Cerebellar cortex (tissue), 1 donor: ENCODE data around the gene NBPF8.
"Not testable (repeated sequence)": the region's sequence is repeated elsewhere in the genome, so short reads cannot be mapped to it uniquely, and the experiment has no call there.

Source experiments
- DNase-seq: peaks from one replicate; pipeline ENCODE4 v3.0.0-alpha.2; 2015; ENCODE audit warnings: low spot score

NBPF8 gene

GRCh38 chr1:120414911-120415480 is at the start of gene NBPF8:
Gene NBPF8 (plus strand): TSS chr1:120415035. CDS start chr1:120436523, 21,488 bp downstream.
- peak; percentile 62 for DNase-seq

GRCh38 chr1:120367709-120368108 is 47.1 kb upstream of the NBPF8 start:
- DNase-seq: not testable (repeated sequence)

GRCh38 chr1:120386651-120387050 is 28.2 kb upstream of the NBPF8 start:
- not testable (repeated sequence) for DNase-seq

DNA sequence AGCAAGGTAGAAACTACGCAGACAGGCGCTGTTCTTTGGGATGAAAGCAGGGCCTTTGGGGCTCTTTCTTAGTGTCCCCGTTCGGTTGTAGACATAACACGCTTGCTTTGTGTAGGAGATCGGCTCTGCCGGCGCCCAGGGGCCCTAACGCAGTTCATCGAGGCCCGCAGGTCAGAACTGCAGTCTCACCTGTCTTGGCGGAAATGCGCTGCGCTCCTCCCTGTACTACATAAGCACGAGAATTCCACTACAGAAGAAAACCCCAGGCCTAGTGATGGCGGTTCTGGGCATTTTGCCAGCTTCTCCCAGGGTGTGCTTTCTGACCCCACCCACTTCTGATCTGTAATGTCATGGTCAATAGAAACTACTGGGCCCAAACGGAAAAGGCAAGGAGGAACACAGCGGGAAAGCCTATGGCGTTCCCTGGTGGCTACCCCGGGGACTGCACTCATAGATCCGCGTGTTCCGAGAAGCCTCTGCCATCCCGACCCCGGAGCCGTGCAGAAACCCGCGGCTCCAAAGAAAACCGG is 26.2 kb upstream of the NBPF8 start:
- peak; percentile 1 for DNase-seq

GRCh38 chr1:120391365-120391764 is 23.5 kb upstream of the NBPF8 start:
- not testable (repeated sequence) for DNase-seq

GRCh38 chr1:120393316-120394232 is 21.3 kb upstream of the NBPF8 start:
- not testable (repeated sequence) for DNase-seq

DNA sequence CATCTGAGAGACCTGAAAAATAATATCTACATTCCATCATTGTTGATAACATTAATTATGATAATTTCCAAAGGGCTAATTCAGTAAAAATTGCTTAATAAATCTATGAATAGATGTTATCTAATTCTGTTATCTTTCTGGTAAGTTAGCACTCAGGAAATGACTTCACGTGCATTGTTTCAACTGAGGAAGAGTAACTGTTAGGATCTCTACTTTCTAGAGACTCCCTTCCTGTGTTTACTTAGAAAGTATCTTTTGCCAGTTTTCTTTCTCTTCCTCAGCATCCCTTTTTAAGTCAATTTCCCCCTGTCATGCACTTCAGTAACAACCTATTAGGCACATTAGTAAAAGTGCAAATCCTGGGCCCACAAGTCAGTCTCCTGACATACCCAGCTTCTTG is 9.5 kb upstream of the NBPF8 start:
- DNase-seq: not testable (repeated sequence)

DNA sequence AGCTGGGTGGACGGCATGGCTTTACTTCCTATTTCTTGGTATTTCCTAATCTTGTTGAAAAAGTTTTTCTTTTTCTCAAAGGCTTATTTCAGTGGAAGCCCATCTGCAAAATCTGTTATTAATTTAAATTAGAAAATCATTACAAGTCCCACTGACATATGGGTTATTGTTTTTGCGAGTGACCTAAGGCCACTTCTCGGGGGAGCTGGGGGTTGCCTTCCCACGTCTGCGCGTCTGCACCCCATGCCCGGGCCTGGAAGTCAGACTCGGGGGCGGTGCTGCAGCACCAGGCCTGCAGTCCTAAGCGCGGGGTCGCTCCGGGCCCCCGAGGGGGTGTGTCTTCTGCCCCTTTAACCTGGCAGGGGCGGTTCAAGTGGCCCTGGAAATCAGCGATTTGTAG is 384 bp upstream of the NBPF8 start:
- DNase-seq: not testable (repeated sequence)

DNA sequence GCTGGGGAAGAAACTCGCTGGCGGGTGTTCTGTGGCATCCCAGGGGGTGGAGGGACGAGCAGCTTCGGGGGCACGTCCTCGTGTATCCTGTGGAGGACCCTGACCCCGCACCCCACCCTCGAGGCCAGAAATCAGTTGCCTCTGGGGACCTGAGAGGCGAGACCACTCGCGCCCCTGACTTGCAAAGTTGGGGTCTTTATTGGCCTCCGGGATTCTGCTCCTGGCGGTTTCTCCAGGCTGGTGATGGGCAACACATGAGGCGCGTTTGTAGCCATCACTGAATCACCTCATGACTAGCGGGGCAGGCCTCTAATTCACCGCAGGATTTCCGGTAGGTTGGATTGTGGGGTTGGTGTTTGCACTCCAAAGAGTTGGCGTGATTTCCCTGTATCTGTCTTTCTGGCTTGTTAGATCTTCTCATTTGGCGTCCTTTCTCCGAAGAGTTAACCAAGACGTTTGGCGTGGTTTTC is 692 bp downstream of the NBPF8 start:
- DNase-seq: peak; percentile 57

- DNase-seq: not testable (repeated sequence)
Measured at GRCh38 chr1:120425063-120425462, 10.2 kb downstream of the NBPF8 start.

DNA sequence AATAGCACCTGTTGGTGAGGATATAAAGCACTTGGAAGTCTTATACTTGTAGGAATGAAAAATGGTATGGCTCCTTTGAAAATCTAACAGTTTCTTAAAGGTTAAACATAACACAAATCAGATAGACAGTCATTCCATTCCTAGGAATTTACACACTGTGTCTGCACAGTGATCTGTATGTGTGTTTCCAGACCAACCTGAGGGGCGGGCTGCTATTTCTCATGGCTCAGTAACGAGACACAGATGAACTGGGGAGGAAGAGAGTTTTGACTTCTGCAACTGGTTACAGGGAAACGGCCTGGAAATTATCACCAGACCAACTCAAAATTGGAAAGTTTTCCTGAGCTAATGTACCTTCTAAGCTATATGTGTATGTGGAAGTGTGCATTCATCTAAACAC is 16.8 kb downstream of the NBPF8 start:
- DNase-seq: not testable (repeated sequence)

DNA sequence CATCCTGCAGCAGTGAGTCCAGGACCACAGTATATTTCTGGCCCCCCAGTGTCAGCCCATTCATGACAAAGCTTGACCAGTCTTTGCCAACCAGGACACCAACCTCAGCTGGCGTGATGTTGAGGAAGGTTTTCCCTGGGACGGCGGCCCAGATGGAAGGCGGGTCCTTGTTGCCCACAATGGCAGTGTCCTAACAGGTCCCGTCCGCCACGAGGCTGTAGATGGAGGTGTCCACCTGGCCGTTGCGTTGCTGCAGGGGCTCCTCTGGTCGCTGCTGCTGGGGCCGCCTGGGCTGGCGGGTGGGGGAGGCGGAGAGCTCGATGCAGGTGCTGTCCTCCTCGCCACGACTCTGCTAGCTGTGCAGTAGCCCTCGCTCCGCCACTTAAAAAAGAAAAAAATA is 19.0 kb downstream of the NBPF8 start:
- DNase-seq: not testable (repeated sequence)

GRCh38 chr1:120449124-120449523 is 34.3 kb downstream of the NBPF8 start:
- not testable (repeated sequence) for DNase-seq
